H1 (cell line): ENCODE results near the gene MRRF. TPM values are rescaled to one million over a fixed set of nuclear protein-coding genes. Genes with fewer than 3 reads are reported as not detected.

Experiments
- CTCF ChIA-PET: fragments of 300-600 bp; sonication (Branson Sonifier 250); formaldehyde crosslinking; loops from one replicate; lab custom pipeline; 2021; ENCODE audit not compliant: partially characterized antibody; lab: Charles Lee
- POLR2A ChIA-PET: fragments of 300-600 bp; sonication (Branson Sonifier 250); formaldehyde crosslinking; loops from one replicate; lab custom pipeline; 2021; ENCODE audit warnings: inconsistent platforms; ENCODE audit not compliant: partially characterized antibody; lab: Charles Lee
- DNase-seq, 2 experiments: peaks; one replicate each; pipeline versions ENCODE4 v3.0.0 to v3.0.0-alpha.2; 2010 to 2022; ENCODE audit warnings: low spot score in 2 of 2, low read depth in 1 of 2, mixed read lengths in 1 of 2
- FAIRE-seq: peaks from 2 replicates; lab custom pipeline; 2011; peaks lifted over from hg19 to GRCh38; lab: Jason Lieb, UNC
- H2AFZ ChIP-seq: 2 replicates; pipeline ENCODE4 v1.8.1; 2012; ENCODE audit warnings: low read length, inconsistent platforms
- H2AK5ac ChIP-seq: 2 replicates; pipeline ENCODE4 v1.6.1; 2013; ENCODE audit warnings: low read depth, low read length
- H2BK120ac ChIP-seq: replicated peaks from 2 replicates; pipeline ENCODE3; 2013; ENCODE audit warnings: low read depth, low read length, inconsistent platforms
- H2BK12ac ChIP-seq: 2 replicates; pipeline ENCODE4 v1.6.1; 2013; ENCODE audit warnings: low read depth, low read length
- H2BK15ac ChIP-seq: 2 replicates; pipeline ENCODE4 v1.6.1; 2013; ENCODE audit warnings: low read length
- H2BK20ac ChIP-seq: 2 replicates; pipeline ENCODE4 v1.6.1; 2013; ENCODE audit warnings: low read length
- H2BK5ac ChIP-seq: 2 replicates; pipeline ENCODE4 v1.6.1; 2013; ENCODE audit warnings: low read depth, low read length
- H3K14ac ChIP-seq: 2 replicates; pipeline ENCODE4 v1.6.1; 2013; ENCODE audit warnings: inconsistent platforms; ENCODE audit not compliant: insufficient read length
- H3K18ac ChIP-seq: 2 replicates; pipeline ENCODE4 v1.6.1; 2013; ENCODE audit warnings: low read length; ENCODE audit errors: extremely low read depth
- H3K23ac ChIP-seq: 2 replicates; pipeline ENCODE4 v1.6.1; 2013; ENCODE audit warnings: inconsistent platforms; ENCODE audit not compliant: insufficient read length
- H3K23me2 ChIP-seq: 2 replicates; pipeline ENCODE4 v1.6.1; 2013; ENCODE audit warnings: low read depth, low read length
- H3K27ac ChIP-seq: 2 replicates; pipeline ENCODE4 v1.6.1; 2011; ENCODE audit warnings: low read depth, low read length, inconsistent platforms
- H3K27me3 ChIP-seq, 4 experiments: replicated peaks in 1 of 4; 1 replicate in 1 of 4; 2 replicates in 3 of 4; pipeline versions ENCODE4 v1.6.1 to v1.8.1; 2011 to 2013; ENCODE audit warnings: low read length in 3 of 4, mild to moderate bottlenecking in 3 of 4, inconsistent platforms in 2 of 4, mixed read lengths in 2 of 4, moderate library complexity in 1 of 4; ENCODE audit not compliant: control insufficient read depth in 3 of 4, insufficient read depth in 3 of 4; ENCODE audit errors: extremely low read depth in 1 of 4
- H3K36me3 ChIP-seq, 4 experiments: 2 replicates each; pipeline versions ENCODE4 v1.6.1 to v1.8.1; 2011 to 2013; ENCODE audit warnings: mild to moderate bottlenecking in 4 of 4, low read length in 3 of 4, moderate library complexity in 2 of 4, control low read depth in 1 of 4, inconsistent platforms in 1 of 4; ENCODE audit not compliant: insufficient read depth in 4 of 4, control insufficient read depth in 2 of 4
- H3K4ac ChIP-seq: replicated peaks from 2 replicates; pipeline ENCODE3; 2013; ENCODE audit warnings: low read length, low read depth, mixed read lengths, inconsistent platforms; ENCODE audit not compliant: insufficient read length
- H3K4me1 ChIP-seq, 4 experiments: replicated peaks in 1 of 4; 1 replicate in 1 of 4; 2 replicates in 3 of 4; pipeline versions ENCODE4 v1.6.1 to v1.8.1; 2011 to 2013; ENCODE audit warnings: low read length in 3 of 4, inconsistent platforms in 2 of 4, mixed read lengths in 1 of 4; ENCODE audit not compliant: insufficient read depth in 4 of 4, control insufficient read depth in 3 of 4
- H3K4me2 ChIP-seq, 2 experiments: 2 replicates each; pipeline versions ENCODE4 v1.6.1 to v1.8.1; 2011 to 2013; ENCODE audit warnings: low read depth in 2 of 2, low read length in 2 of 2, control low read depth in 1 of 2, inconsistent platforms in 1 of 2, mild to moderate bottlenecking in 1 of 2; ENCODE audit not compliant: insufficient read depth in 1 of 2
- H3K4me3 ChIP-seq, 4 experiments: fragments of 200-600, 300-600 bp in 1 of 4; sonication (generic), shearing (Covaris generic), sonication (Bioruptor Twin) in 1 of 4; 2 replicates each; pipeline versions ENCODE4 v1.5.1 to v1.8.1; 2011 to 2016; ENCODE audit warnings: low read length in 4 of 4, low read depth in 3 of 4, control low read depth in 2 of 4, inconsistent platforms in 2 of 4, mild to moderate bottlenecking in 2 of 4, mixed read lengths in 1 of 4, moderate library complexity in 1 of 4; ENCODE audit not compliant: insufficient read depth in 2 of 4; ENCODE audit errors: extremely low read depth in 1 of 4
- H3K56ac ChIP-seq: replicated peaks from 2 replicates; pipeline ENCODE3; 2013; ENCODE audit warnings: low read depth, mild to moderate bottlenecking, mixed read lengths, low read length, inconsistent platforms; ENCODE audit not compliant: insufficient read length
- H3K79me1 ChIP-seq: 2 replicates; pipeline ENCODE4 v1.6.1; 2013; ENCODE audit warnings: low read depth, low read length, control low read depth
- H3K79me2 ChIP-seq, 2 experiments: 2 replicates each; pipeline versions ENCODE4 v1.6.1 to v1.8.1; 2012 to 2013; ENCODE audit warnings: low read length in 2 of 2, mild to moderate bottlenecking in 2 of 2, inconsistent platforms in 1 of 2; ENCODE audit not compliant: insufficient read depth in 2 of 2, control insufficient read depth in 1 of 2
- H3K9ac ChIP-seq, 4 experiments: replicated peaks in 1 of 4; 1 replicate in 1 of 4; 2 replicates in 3 of 4; pipeline versions ENCODE4 v1.6.1 to v1.8.1; 2011 to 2013; ENCODE audit warnings: low read depth in 3 of 4, low read length in 3 of 4, control low read depth in 2 of 4, mild to moderate bottlenecking in 2 of 4, moderate library complexity in 2 of 4, inconsistent platforms in 1 of 4; ENCODE audit errors: extremely low read depth in 1 of 4
- H3K9me3 ChIP-seq, 2 experiments: 2 replicates each; pipeline versions ENCODE4 v1.6.1 to v1.8.1; 2012 to 2013; ENCODE audit warnings: mild to moderate bottlenecking in 2 of 2, moderate library complexity in 2 of 2, control low read depth in 1 of 2, inconsistent platforms in 1 of 2, low read depth in 1 of 2, low read length in 1 of 2, mixed read lengths in 1 of 2; ENCODE audit not compliant: insufficient read depth in 2 of 2
- H4K20me1 ChIP-seq, 2 experiments: replicated peaks in 1 of 2; 2 replicates each; pipeline versions ENCODE3 to v1.8.1; 2011 to 2013; ENCODE audit warnings: inconsistent platforms in 2 of 2, low read length in 2 of 2, mild to moderate bottlenecking in 1 of 2; ENCODE audit not compliant: insufficient read depth in 2 of 2, control insufficient read depth in 1 of 2
- H4K5ac ChIP-seq: 2 replicates; pipeline ENCODE4 v1.6.1; 2013; ENCODE audit warnings: low read length, low read depth, mixed read lengths, inconsistent platforms; ENCODE audit not compliant: insufficient read length
- H4K8ac ChIP-seq: 2 replicates; pipeline ENCODE4 v1.8.0; 2013; ENCODE audit warnings: mild to moderate bottlenecking, moderate library complexity, low read length, inconsistent platforms; ENCODE audit not compliant: insufficient read depth; ENCODE audit errors: extremely low read depth
- H4K91ac ChIP-seq: replicated peaks from 2 replicates; pipeline ENCODE3; 2013; ENCODE audit warnings: low read length, mixed read lengths, inconsistent platforms; ENCODE audit not compliant: insufficient read length
- EZH2 ChIP-seq: fragments of 200-600 bp; sonication (generic); IDR thresholded peaks from 2 replicates; pipeline ENCODE4 v1.7.1; 2012; ENCODE audit warnings: low read depth, mild to moderate bottlenecking, moderate library complexity, low read length, inconsistent platforms; ENCODE audit not compliant: severe bottlenecking
- GABPA ChIP-seq: IDR thresholded peaks from 2 replicates; pipeline ENCODE4 v1.6.1; 2011; ENCODE audit warnings: mild to moderate bottlenecking, low read length, moderate library complexity, borderline replicate concordance; ENCODE audit not compliant: insufficient read depth
- POLR2A ChIP-seq, 2 experiments: IDR thresholded peaks; 1 replicate in 1 of 2; 2 replicates in 1 of 2; pipeline ENCODE4 v1.6.1; 2011; ENCODE audit warnings: low read depth in 2 of 2, low read length in 2 of 2, mild to moderate bottlenecking in 2 of 2; ENCODE audit errors: control extremely low read depth in 1 of 2
- POU5F1 ChIP-seq: IDR thresholded peaks from 2 replicates; pipeline ENCODE4 v1.6.1; 2011; ENCODE audit warnings: low read depth, mild to moderate bottlenecking, low read length, moderate library complexity
- SUZ12 ChIP-seq: fragments of 200-600 bp; sonication (generic); IDR thresholded peaks from 2 replicates; pipeline ENCODE4 v1.6.1; 2012; ENCODE audit warnings: mild to moderate bottlenecking, inconsistent platforms, low read length, moderate library complexity, mixed read lengths
- WGBS, 2 experiments: shearing (Covaris generic) in 1 of 2; methylation state at CpG; one replicate each; pipeline versions ENCODE4 v1.1.6 to v1.1.7; 2013 to 2015; ENCODE audit warnings: low lambda C conversion rate in 2 of 2, mixed read lengths in 2 of 2, inconsistent platforms in 1 of 2, low coverage in 1 of 2, missing lambda C conversion rate in 1 of 2; ENCODE audit not compliant: insufficient replicate concordance in 2 of 2, insufficient coverage in 1 of 2, insufficient read length in 1 of 2; ENCODE audit errors: extremely low coverage in 1 of 2, missing lambda C conversion rate in 1 of 2; 5-methylcytosine and 5-hydroxymethylcytosine counted together
- polyA plus RNA-seq, 7 experiments: library from polyadenylated mRNA; depleted of rRNA in 3 of 7; stranded (reverse) in 5 of 7; unstranded in 2 of 7; fragments of >200 nt in 5 of 7; fragments of 200-250 nt in 2 of 7; gene quantifications; 1 replicate in 5 of 7; 2 replicates in 1 of 7; 4 replicates in 1 of 7; pipeline versions ENCODE4 v1.2.1 to v1.2.3, GENCODE V29; 2011 to 2013; ENCODE audit warnings: missing spikeins in 2 of 7, mixed read lengths in 2 of 7
- total RNA-seq: library from RNA; stranded (reverse); fragmentation: NEBNext Ultra II Directional; extraction: Animal tissue kit (Norgen Biotek cat#: 25700); gene quantifications from 2 replicates; pipeline ENCODE4 v1.2.1, GENCODE V29; 2021
- TF ChIP-seq, protein P1 (sequence below): IDR thresholded peaks from 2 replicates; pipeline ENCODE4 v1.6.1; 2012; ENCODE audit warnings: inconsistent platforms
- TF ChIP-seq, protein P2 (sequence below): IDR thresholded peaks from 2 replicates; pipeline ENCODE4 v1.6.1; 2012; ENCODE audit warnings: inconsistent platforms

The MRRF gene
- total and polyA plus RNA-seq, 2 of the 8 experiments (the other 6 are each of a cell fraction or from before 2014, with no cell fraction given): 29.4 to 47.8 TPM

GRCh38 chr9:122226142-122226757, 38.4 kb upstream of the MRRF start:
- H3K14ac ChIP-seq: no peak overlapping the region
- peaks cover 7% of the 10 kb centered on the region; the same call in 1 of the 2 replicates for H3K23me2 ChIP-seq
- no peak overlapping the region for H3K27ac ChIP-seq
- ChIA-PET POLR2A (interaction anchor here (0.8 to 2.7 kb wide), 5 partner anchors 10 to 100 kb away, joined by 5 to 26 read pairs (median 6); partner anchors contain the start of genes MRRF and RBM18), CTCF (interaction anchor here (0.7 to 1.7 kb wide), 8 partner anchors 9 to 125 kb away, joined by 3 to 10 read pairs (median 3); no protein-coding TSS in a partner anchor)
- peaks cover 88 to 100% (median 99%) of the 10 kb centered on the region in 4 experiments for H3K27me3 ChIP-seq
- no peak overlapping the region for H4K5ac ChIP-seq
- no peak overlapping the region for H2BK20ac ChIP-seq
- H4K91ac ChIP-seq: no peak overlapping the region
- H3K23ac ChIP-seq: no peak overlapping the region
- H3K9ac ChIP-seq: no peak overlapping the region
- H3K56ac ChIP-seq: no peak overlapping the region
- no peaks in the 10 kb centered on the region for H3K9me3 ChIP-seq
- FAIRE-seq: no peak
- H3K18ac ChIP-seq: no peak overlapping the region; the same call in 1 of the 2 replicates
- peak overlapping the region; percentile 87; the same call in 1 of the 2 replicates for H2BK12ac ChIP-seq
- peaks cover 0 to 41% (median 21%) of the 10 kb centered on the region in 4 experiments; a peak in 6 of 7 replicates for H3K4me1 ChIP-seq
- no peak overlapping the region for H3K4ac ChIP-seq
- no peak overlapping the region for H2BK120ac ChIP-seq
- H3K4me3 ChIP-seq: peak overlapping the region in 3 of 4 experiments; percentile 15 to 48 (median 17); a peak in 4 of 8 replicates
- peak overlapping the region; percentile 7; the same call in 1 of the 2 replicates for H2AFZ ChIP-seq
- H3K36me3 ChIP-seq: peaks cover 0 to 4% (median 0%) of the 10 kb centered on the region in 4 experiments; a peak in 1 of 8 replicates
- peak overlapping the region; percentile 57 to 73 for H3K4me2 ChIP-seq
- H3K79me1 ChIP-seq: no peaks in the 10 kb centered on the region
- DNase-seq: peak in 1 of 2 experiments; percentile 72
- peaks cover 11 to 34% of the 10 kb centered on the region in 2 experiments for H4K20me1 ChIP-seq
- no peak overlapping the region; the same call in 1 of the 2 replicates for H2BK15ac ChIP-seq
- H3K79me2 ChIP-seq: no peaks in the 10 kb centered on the region
- peak overlapping the region; percentile 66 for H4K8ac ChIP-seq
- H2AK5ac ChIP-seq: no peak overlapping the region
- H2BK5ac ChIP-seq: no peak overlapping the region
- whole genome bisulfite sequencing, 2 experiments: 4% methylated on average over 46 of the region's 51 CpGs; no CpG with 5 or more reads in 1 of the 2 experiments
- TF ChIP-seq GABPA (0 out of 2 replicates have a peak, but pooled peaks have one; percentile 13), SUZ12 (peak; percentile 93), EZH2 (peak; percentile 99), POU5F1 (no peak), POLR2A (IDR thresholded peaks at IDR 0.05; ENCODE audit: control extremely low read depth in 1 of 2, low read depth in 2 of 2, low read length in 2 of 2) (no peak)
- TF ChIP-seq, protein P1, sequence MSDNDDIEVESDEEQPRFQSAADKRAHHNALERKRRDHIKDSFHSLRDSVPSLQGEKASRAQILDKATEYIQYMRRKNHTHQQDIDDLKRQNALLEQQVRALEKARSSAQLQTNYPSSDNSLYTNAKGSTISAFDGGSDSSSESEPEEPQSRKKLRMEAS: peak; percentile 98
- TF ChIP-seq, protein P2, sequence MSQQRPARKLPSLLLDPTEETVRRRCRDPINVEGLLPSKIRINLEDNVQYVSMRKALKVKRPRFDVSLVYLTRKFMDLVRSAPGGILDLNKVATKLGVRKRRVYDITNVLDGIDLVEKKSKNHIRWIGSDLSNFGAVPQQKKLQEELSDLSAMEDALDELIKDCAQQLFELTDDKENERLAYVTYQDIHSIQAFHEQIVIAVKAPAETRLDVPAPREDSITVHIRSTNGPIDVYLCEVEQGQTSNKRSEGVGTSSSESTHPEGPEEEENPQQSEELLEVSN: peak; percentile 94
